Measurements from ENCODE around the gene RASL10B. TPM values are rescaled to one million over a fixed set of nuclear protein-coding genes. Genes with fewer than 3 reads are reported as not detected.

Gene RASL10B
- total and polyA plus RNA-seq, 10 of the 15 experiments (the other 5 are each of a cell fraction or from before 2014, with no cell fraction given): not detected

GRCh38 chr17:35734396-35734795 lies 3.0 kb downstream of the RASL10B start:
- RAD21 ChIA-PET (ENCODE audit: unreplicated experiment): no interaction called here
- no peak for ATAC-seq
- POLR2A ChIA-PET: no interaction called here
- BruUV-seq (replicated peaks): no TSS peak
- no peaks in the 10 kb centered on the region for H3K79me2 ChIP-seq (ENCODE audit: control insufficient read depth, insufficient read depth, low read length)
- no peaks in the 10 kb centered on the region; a peak in 1 of 4 replicates for H3K36me3 ChIP-seq (ENCODE audit: control insufficient read depth in 2 of 2, insufficient read depth in 2 of 2, low read length in 1 of 2)
- DNase-seq (ENCODE audit: low read depth, low spot score): no peak
- TF ChIP-seq ZNF274 (IDR thresholded peaks at IDR 0.05; ENCODE audit: insufficient read depth, insufficient read length): no peak
- TF ChIP-seq FOS (IDR thresholded peaks at IDR 0.05; ENCODE audit: borderline replicate concordance, extremely low read depth, insufficient read length): no peak
- TF ChIP-seq RAD21 (IDR thresholded peaks at IDR 0.05; ENCODE audit: insufficient read depth, low read depth, low read length): no peak
- TF ChIP-seq NR2C1 (IDR thresholded peaks at IDR 0.05): no peak
- no peak for TF ChIP-seq MYC (IDR thresholded peaks at IDR 0.05; ENCODE audit: insufficient read depth, insufficient read length, insufficient replicate concordance, low read length, severe bottlenecking)
- no peak for TF ChIP-seq MYB (IDR thresholded peaks at IDR 0.05; ENCODE audit: borderline replicate concordance, low read depth, low read length)
- H4K20me1 ChIP-seq (ENCODE audit: control insufficient read depth, insufficient read depth): no peaks in the 10 kb centered on the region
- 48% methylated on average over 7 of the region's 7 CpGs for WGBS (ENCODE audit: insufficient coverage, insufficient replicate concordance, low lambda C conversion rate, missing lambda C conversion rate)
- no peak overlapping the region for H2AFZ ChIP-seq (ENCODE audit: control insufficient read depth, low read depth, low read length)
- in situ Hi-C loops (cut with MboI) (no loop called here), intact Hi-C loops (cut with micrococcal nuclease; ENCODE audit: unreplicated experiment) (no loop called here)
- H3K4me1 ChIP-seq (ENCODE audit: control insufficient read depth, insufficient read depth, low read length): no peaks in the 10 kb centered on the region
- H3K27me3 ChIP-seq (replicated peaks in 1 of 2; ENCODE audit: control insufficient read depth in 2 of 2, insufficient read depth in 2 of 2, low read length in 1 of 2): no peaks in the 10 kb centered on the region; a peak in 1 of 4 replicates
- SMC1A ChIA-PET (ENCODE audit: uncharacterized antibody, unreplicated experiment): no interaction called here
- no peak overlapping the region for H3K4me2 ChIP-seq (ENCODE audit: control insufficient read depth, insufficient read depth)
- no peak for FAIRE-seq
- no peak overlapping the region for H3K27ac ChIP-seq (ENCODE audit: control insufficient read depth, insufficient read depth)
- no peak overlapping the region for H3K4me3 ChIP-seq
- CTCF ChIA-PET: no interaction called here
- no peaks in the 10 kb centered on the region for H3K9me3 ChIP-seq (replicated peaks; ENCODE audit: control insufficient read depth, insufficient read depth, low read length)
- H3K9ac ChIP-seq (ENCODE audit: control insufficient read depth, insufficient read depth, low read length): no peak overlapping the region

- no TSS peak for BruUV-seq (replicated peaks)
- H3K9me3 ChIP-seq (replicated peaks; ENCODE audit: control insufficient read depth, insufficient read depth, low read length): no peaks in the 10 kb centered on the region
- peaks cover 0 to 1% of the 10 kb centered on the region in 2 experiments; a peak in 1 of 4 replicates for H3K27me3 ChIP-seq (replicated peaks in 1 of 2; ENCODE audit: control insufficient read depth in 2 of 2, insufficient read depth in 2 of 2, low read length in 1 of 2)
- H3K4me3 ChIP-seq: no peak overlapping the region
- no peaks in the 10 kb centered on the region for H4K20me1 ChIP-seq (ENCODE audit: control insufficient read depth, insufficient read depth)
- intact Hi-C loops (cut with micrococcal nuclease; ENCODE audit: unreplicated experiment): no loop called here
- H3K36me3 ChIP-seq (ENCODE audit: control insufficient read depth in 2 of 2, insufficient read depth in 2 of 2, low read length in 1 of 2): no peaks in the 10 kb centered on the region; a peak in 1 of 4 replicates
- no peaks in the 10 kb centered on the region for H3K79me2 ChIP-seq (ENCODE audit: control insufficient read depth, insufficient read depth, low read length)
- DNase-seq (ENCODE audit: low read depth, low spot score) (no peak), FAIRE-seq (no peak), ATAC-seq (no peak)
- CTCF ChIA-PET: interaction anchor here (0.8 kb wide), 1 partner anchor 29 kb away, joined by 3 read pairs; no protein-coding TSS in a partner anchor
- H3K4me2 ChIP-seq (ENCODE audit: control insufficient read depth, insufficient read depth): no peak overlapping the region
- POLR2A ChIA-PET: interaction anchor here (0.5 kb wide), 1 partner anchor 165 kb away, joined by 3 read pairs; no protein-coding TSS in a partner anchor
- no peak overlapping the region for H3K27ac ChIP-seq (ENCODE audit: control insufficient read depth, insufficient read depth)
- H3K4me1 ChIP-seq (ENCODE audit: control insufficient read depth, insufficient read depth, low read length): no peaks in the 10 kb centered on the region
- in situ Hi-C loops (cut with MboI): no loop called here
- H2AFZ ChIP-seq (ENCODE audit: control insufficient read depth, low read depth, low read length): no peak overlapping the region
- TF ChIP-seq CREB1 (IDR thresholded peaks at IDR 0.05; ENCODE audit: low read depth) (no peak), MTA3 (IDR thresholded peaks at IDR 0.05; ENCODE audit: borderline replicate concordance, low read length) (no peak), MXI1 (IDR thresholded peaks at IDR 0.05; ENCODE audit: low read depth, low read length) (no peak)
- 60% methylated on average over 29 of the region's 29 CpGs for WGBS (ENCODE audit: insufficient coverage, insufficient replicate concordance, low lambda C conversion rate, missing lambda C conversion rate)
- RAD21 ChIA-PET (ENCODE audit: unreplicated experiment): no interaction called here
- H3K9ac ChIP-seq (ENCODE audit: control insufficient read depth, insufficient read depth, low read length): no peak overlapping the region
- SMC1A ChIA-PET (ENCODE audit: uncharacterized antibody, unreplicated experiment): no interaction called here
These were observed 3.8 kb downstream of the RASL10B start for GRCh38 chr17:35735036-35735805.

Measured in GM12878 (cell line).